AG04449 (cell line): Measurements from ENCODE around the gene ARMC9.

ENCODE experiments used
- CTCF ChIA-PET: fragments of 350-600 bp; formaldehyde crosslinking; extraction: SDS; loops from one replicate; lab custom pipeline; 2021; ENCODE audit warnings: antibody characterized with exemption; lab: Yijun Ruan, JAX
- POLR2A ChIA-PET: fragments of 400-600, 350-600 bp; formaldehyde crosslinking; extraction: SDS; loops from one replicate; lab custom pipeline; 2020; ENCODE audit warnings: antibody characterized with exemption, inconsistent platforms; lab: Yijun Ruan, JAX
- DNase-seq: peaks from one replicate; pipeline ENCODE4 v3.0.0-alpha.2; 2010; ENCODE audit warnings: low read depth, low spot score
- H3K4me3 ChIP-seq: 2 replicates; pipeline ENCODE4 v1.5.1; 2011; ENCODE audit warnings: low read depth, mild to moderate bottlenecking, control low read depth, low read length
- CTCF ChIP-seq: IDR thresholded peaks from one replicate; pipeline ENCODE4 v1.5.1; 2011; ENCODE audit warnings: mild to moderate bottlenecking, moderate library complexity, low read length, control low read depth, inconsistent platforms; ENCODE audit not compliant: insufficient read depth; ENCODE audit errors: missing control alignments

Gene ARMC9

GRCh38 chr2:231360401-231360800 is 162.0 kb downstream of the ARMC9 start:
- ChIA-PET POLR2A (interaction anchor here (1.3 kb wide), 1 partner anchor 104 kb away, joined by 6 read pairs; the partner anchor contains the start of gene NCL), CTCF (no interaction called here)
- no peak for TF ChIP-seq CTCF
- DNase-seq = no peak
- H3K4me3 ChIP-seq = no peak overlapping the region

DNA sequence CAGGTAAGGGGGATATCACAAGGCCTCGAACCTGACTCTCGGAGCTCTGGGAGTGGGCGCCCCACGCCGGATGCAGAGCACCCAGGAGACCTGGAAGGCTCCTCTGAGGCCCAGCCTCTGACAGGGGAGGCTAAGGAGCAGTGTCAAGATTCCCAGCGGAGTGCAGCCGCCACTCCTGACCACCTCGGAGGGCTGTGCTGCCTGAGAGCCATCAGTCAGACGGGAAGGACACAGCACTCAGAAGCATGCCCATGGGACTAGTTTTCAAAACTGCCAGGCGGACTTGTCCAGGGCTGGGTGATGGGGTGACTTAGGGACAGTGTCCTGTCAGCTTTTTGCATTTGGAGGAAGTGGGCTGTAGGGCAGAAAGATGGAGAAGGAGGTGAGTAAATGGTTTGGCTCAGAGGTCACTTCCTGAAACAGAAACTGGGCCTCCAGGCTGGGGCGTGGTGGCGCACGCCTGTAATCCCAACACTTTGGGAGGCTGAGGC is 162.5 kb downstream of the ARMC9 start:
- ChIA-PET POLR2A (no interaction called here), CTCF (no interaction called here)
- no peak for DNase-seq
- H3K4me3 ChIP-seq = no peak overlapping the region
- no peak for TF ChIP-seq CTCF

GRCh38 chr2:231361701-231362554 is 163.5 kb downstream of the ARMC9 start:
- no peak overlapping the region for H3K4me3 ChIP-seq
- no peak for DNase-seq
- ChIA-PET CTCF (no interaction called here), POLR2A (no interaction called here)
- no peak for TF ChIP-seq CTCF

- no peak overlapping the region for H3K4me3 ChIP-seq
- DNase-seq = no peak
- ChIA-PET POLR2A (no interaction called here), CTCF (interaction anchor here (1.3 to 2.5 kb wide), 2 partner anchors 8 to 49 kb away, joined by 4 to 9 read pairs; no protein-coding TSS in a partner anchor)
- no peak for TF ChIP-seq CTCF
Observed at GRCh38 chr2:231362555-231363184, 164.2 kb downstream of the ARMC9 start.

DNA sequence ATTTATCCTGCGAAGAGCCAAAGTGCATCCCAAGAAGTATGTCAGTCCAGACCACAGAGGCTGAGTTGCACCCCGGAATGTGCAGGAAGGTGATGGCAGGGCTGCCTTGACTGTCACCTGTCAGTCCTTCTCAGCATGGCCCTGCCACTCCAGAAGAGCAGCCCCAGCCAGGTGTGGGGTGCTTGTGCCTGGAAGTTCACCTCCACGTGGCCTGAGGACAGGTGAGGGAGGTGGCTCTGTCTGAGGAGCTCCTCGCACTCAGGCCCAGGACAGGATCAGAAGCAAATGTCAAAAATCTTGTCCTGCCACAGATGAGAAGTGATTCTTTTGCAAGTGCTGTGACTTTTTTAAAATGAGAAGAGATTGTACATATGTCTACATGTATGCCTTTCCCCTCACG is 165.6 kb downstream of the ARMC9 start:
- ChIA-PET CTCF (interaction anchor here (0.9 to 2.5 kb wide), 4 partner anchors 9 to 237 kb away, joined by 3 to 9 read pairs (median 4); no protein-coding TSS in a partner anchor), POLR2A (interaction anchor here (0.7 kb wide), 1 partner anchor 9 kb away, joined by 3 read pairs; no protein-coding TSS in a partner anchor)
- TF ChIP-seq CTCF = no peak
- H3K4me3 ChIP-seq = no peak overlapping the region
- DNase-seq = no peak
